DLD1 (cell line): Measurements from ENCODE around the gene HS2ST1.

Source experiments
- in situ Hi-C: cut with HindIII; loops from 2 replicates; pipeline ENCODE4 v1.10.0; 2017; ENCODE audit warnings: low sequenced_read_pairs

The HS2ST1 gene

GRCh38 chr1:87132284-87132870, 217.9 kb downstream of the HS2ST1 start:
- in situ Hi-C loops = no loop called here

- in situ Hi-C loops = no loop called here
Observed at GRCh38 chr1:87134061-87134460, 219.6 kb downstream of the HS2ST1 start.

- in situ Hi-C loops = no loop called here
Observed at GRCh38 chr1:87134625-87135328, 220.3 kb downstream of the HS2ST1 start.

- in situ Hi-C loops = no loop called here
Observed at GRCh38 chr1:87135329-87135712, 220.9 kb downstream of the HS2ST1 start.

- in situ Hi-C loops = no loop called here
Observed at GRCh38 chr1:87136607-87137341, 222.3 kb downstream of the HS2ST1 start.

GRCh38 chr1:87137342-87137739, 222.9 kb downstream of the HS2ST1 start:
- in situ Hi-C loops = no loop called here

- in situ Hi-C loops = no loop called here
Observed at GRCh38 chr1:87140831-87141540, 226.6 kb downstream of the HS2ST1 start.

GRCh38 chr1:87141556-87141955, 227.1 kb downstream of the HS2ST1 start:
- in situ Hi-C loops = no loop called here

- in situ Hi-C loops = no loop called here
Observed at GRCh38 chr1:87143413-87144135, 229.1 kb downstream of the HS2ST1 start.

- in situ Hi-C loops = no loop called here
Observed at GRCh38 chr1:87144316-87144895, 230.0 kb downstream of the HS2ST1 start.

- in situ Hi-C loops = no loop called here
Observed at GRCh38 chr1:87144981-87145380, 230.5 kb downstream of the HS2ST1 start.

- in situ Hi-C loops = no loop called here
Observed at GRCh38 chr1:87146538-87146937, 232.1 kb downstream of the HS2ST1 start.

- in situ Hi-C loops = no loop called here
Observed at GRCh38 chr1:87146986-87147385, 232.6 kb downstream of the HS2ST1 start.

- in situ Hi-C loops = no loop called here
Observed at GRCh38 chr1:87147851-87148250, 233.4 kb downstream of the HS2ST1 start.

GRCh38 chr1:87148661-87149060, 234.2 kb downstream of the HS2ST1 start:
- in situ Hi-C loops = no loop called here

- in situ Hi-C loops = no loop called here
Observed at GRCh38 chr1:87149241-87150041, 235.0 kb downstream of the HS2ST1 start.

- in situ Hi-C loops = no loop called here
Observed at GRCh38 chr1:87150143-87150542, 235.7 kb downstream of the HS2ST1 start.

GRCh38 chr1:87151500-87152421, 237.3 kb downstream of the HS2ST1 start:
- in situ Hi-C loops = no loop called here

- in situ Hi-C loops = no loop called here
Observed at GRCh38 chr1:87154384-87154783, 239.9 kb downstream of the HS2ST1 start.
